ENCODE measurements around the gene HS3ST5.

The HS3ST5 gene

DNA sequence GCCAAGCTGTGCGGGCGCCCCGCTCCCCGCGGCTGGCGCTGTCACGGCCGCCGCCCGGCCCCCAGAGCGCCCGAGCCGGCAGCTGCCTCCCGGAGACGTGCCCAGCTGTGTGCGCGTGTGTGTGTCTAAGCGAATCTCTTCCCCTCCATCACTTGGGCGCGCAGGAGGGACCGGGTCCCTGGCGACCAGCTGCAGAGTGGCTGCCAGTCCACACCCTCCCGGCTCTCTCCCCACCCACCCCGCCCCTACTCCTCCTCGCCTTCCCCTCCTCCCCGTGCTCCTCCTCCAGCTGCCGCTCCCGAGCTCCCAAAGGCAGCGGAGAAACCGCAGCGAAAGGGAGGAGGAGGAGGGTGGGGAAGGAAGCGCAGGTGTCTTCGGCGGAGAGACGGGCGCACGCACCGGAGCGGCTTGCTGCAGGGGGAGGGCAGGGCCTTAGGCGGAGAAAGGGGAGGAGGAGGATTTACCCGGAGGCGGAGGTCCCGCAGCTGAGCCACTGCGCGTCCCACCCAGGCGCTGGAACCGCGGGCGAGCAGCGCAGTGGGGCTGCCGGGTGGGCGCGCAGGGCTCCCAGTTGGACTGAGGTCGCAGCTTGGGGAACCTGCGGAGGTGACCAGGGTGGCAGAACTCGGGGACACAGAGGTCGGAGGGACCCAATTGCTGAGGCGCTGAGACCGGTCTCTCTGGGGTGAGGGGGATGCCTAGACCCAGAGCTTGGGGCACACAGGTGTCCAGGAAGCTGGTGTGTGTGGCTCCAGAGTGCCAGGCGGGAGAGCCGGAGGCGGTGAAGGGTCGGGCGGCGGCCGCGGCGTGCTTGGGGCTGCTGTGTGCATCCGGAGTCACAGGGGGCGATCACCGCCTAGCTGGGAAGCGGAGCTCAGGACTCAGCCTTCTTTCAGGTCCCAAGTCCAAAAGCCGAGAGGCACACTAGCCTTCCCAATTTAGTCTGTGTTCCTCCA lies at the start of gene HS3ST5:
Gene HS3ST5 (minus strand): TSS at position 198 of the 956 bp plus-strand sequence. CDS start 280,178 bp downstream, outside the sequence.
- DNase-seq (ENCODE audit: low read depth), result no peak

- no peak for DNase-seq (ENCODE audit: low read depth)
Measured at GRCh38 chr6:114390176-114390575, 47.4 kb upstream of the HS3ST5 start.

DNA sequence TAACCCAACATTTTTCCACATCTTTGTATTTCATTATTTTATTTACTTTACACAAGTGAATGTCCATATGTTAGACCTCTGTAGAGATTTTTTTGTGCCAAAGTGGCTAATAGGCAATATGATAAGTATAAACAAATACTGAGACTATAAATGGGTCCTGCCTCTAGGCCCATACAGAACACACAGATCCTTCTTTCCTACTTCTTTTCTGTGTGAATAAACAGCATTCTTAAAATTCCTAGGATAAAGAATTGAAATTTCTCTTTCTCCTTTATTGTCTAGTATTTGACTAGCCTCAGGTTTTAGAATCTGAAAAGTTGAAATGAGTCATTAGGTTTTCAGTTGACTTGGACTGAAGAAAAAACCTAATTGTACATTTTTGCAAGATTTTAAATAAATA lies 46.3 kb upstream of the HS3ST5 start:
- no peak for DNase-seq (ENCODE audit: low read depth)

- no peak for DNase-seq (ENCODE audit: low read depth)
Measured at GRCh38 chr6:114382406-114382805, 39.6 kb upstream of the HS3ST5 start.

GRCh38 chr6:114377881-114378280 lies 35.1 kb upstream of the HS3ST5 start:
- no peak for DNase-seq (ENCODE audit: low read depth)

DNA sequence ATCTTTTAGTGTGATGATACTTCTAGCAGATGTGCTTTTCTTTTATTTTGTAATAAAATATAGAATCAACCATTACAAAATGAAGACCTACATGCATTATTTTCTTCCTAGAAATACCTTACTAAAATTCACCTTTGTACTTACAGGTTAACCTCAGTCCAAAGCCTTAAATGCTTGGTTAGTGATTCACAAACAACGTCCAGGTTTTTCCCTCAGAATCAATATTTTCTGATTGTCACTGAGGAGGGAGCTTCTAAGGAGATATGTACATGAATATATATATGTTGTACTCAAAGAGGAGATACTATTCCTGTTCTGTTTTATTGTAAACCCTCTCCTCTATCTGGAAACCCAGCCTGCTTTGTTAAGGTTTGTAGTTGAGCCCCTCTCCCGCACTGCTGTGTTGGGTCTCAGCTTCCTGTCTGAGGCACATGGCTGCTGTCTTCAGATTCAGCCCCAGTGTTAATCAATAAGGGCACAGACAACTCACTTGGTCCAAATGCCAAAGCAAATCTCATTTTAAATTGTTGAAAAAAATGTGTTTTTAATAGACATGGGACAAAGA lies 33.9 kb upstream of the HS3ST5 start:
- no peak for DNase-seq (ENCODE audit: low read depth)

DNA sequence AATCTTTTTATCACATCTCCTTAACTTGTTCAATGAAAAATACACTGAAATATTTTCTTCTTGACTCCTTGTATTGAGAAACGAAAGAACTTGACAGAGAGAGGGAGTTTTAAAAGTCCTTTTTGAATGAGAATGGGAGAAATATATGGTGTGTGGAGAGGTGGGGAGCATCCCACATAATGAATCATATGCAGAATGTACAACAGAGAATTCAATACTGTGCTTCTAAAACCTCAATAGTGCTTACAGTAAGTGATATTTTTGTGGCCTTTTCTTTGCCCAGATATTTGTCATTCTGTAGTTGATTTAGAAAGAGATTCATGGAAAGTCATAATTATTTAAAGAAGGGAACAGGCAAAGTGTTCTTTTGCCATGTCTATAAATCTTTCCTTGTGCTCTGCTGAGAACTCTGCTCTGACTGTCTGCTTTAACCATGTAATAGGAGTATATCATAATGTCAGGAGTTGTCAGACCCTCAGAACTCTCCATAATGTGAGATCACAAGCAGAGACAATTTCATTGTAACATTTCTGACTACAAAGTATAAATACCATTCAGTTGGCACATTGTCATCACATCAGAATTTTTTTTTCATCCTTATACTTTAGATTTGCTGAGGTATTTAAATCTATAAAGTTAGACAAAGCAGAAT lies 32.8 kb upstream of the HS3ST5 start:
- no peak for DNase-seq (ENCODE audit: low read depth)

GRCh38 chr6:114367315-114367961 lies 24.6 kb upstream of the HS3ST5 start:
- DNase-seq (ENCODE audit: low read depth), result no peak

GRCh38 chr6:114366899-114367298 lies 24.1 kb upstream of the HS3ST5 start:
- DNase-seq (ENCODE audit: low read depth), result no peak

DNA sequence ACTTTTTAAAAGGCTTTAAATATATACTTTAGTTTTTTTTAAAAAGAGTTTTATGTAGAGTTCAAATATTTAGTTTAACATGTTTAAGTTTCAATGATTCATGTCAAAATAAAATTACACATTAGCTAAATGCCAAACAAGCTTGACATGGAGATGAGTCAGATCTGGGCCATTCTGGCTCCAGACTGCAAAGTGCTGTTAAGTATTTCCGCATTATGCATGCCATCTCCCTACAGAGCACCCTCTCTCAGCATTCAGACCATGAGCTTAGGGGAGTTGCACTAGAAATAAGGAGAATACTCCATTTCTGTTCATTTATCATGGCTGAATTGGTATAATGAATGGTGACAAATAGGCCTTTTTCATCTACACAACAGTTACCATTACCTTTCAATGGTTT lies 21.5 kb upstream of the HS3ST5 start:
- DNase-seq (ENCODE audit: low read depth), result no peak

DNA sequence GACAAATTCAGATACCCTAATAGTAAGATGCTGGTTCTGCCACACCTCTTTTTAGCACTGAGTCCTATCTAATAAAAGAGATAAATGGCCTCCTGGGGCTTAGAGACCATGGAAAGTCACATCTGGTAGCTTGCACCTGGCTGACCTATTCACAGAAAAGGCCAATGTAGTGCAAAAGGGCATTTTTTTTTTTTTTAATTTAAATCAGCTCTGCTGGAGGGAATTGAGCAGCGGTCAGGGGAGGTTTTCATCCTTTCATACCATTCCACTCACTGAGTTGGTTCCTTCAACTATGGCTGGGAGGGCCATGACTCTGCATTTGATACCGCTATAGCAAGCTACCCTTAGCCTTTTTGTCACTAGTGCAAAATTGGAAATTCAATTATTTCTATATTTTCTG lies 20.1 kb upstream of the HS3ST5 start:
- no peak for DNase-seq (ENCODE audit: low read depth)

- DNase-seq (ENCODE audit: low read depth), result no peak
Measured at GRCh38 chr6:114362396-114362795, 19.6 kb upstream of the HS3ST5 start.

DNA sequence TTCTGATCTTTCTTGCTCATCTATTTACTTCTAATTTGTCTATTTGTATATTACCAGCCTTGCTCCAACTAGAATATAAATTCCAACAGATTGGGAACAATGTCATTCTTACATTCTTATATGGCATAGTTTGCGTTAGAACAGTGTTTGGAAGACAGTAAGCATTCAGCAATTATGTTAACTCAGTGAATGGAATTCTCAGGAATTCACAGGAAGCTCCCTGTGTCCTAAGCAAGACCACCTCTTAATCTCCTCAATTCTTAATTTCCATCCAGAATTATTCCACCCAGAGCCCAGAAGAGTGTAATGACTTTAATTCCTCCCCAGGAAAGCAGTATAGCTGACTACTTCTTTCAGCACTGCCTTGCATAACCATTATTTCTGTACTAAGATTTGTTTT lies 18.2 kb upstream of the HS3ST5 start:
- DNase-seq (ENCODE audit: low read depth), result no peak

DNA sequence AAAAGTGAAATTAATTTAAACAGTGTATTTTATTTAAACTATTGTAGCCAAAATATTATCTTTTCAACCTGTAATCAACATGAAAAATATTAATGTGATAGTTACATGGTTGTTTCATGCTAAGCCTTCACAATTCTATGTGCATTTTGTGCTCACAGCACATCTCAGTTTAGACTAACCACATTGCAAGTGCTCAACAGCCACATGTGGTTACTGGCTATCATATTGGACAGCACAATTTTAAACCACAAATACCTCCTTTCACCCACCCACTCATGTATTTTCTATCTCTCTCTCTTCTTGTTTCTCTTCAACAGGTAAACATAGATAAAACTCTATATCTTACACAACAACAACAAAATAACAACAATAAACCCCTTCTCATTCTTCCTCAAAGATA lies 12.5 kb upstream of the HS3ST5 start:
- DNase-seq (ENCODE audit: low read depth), result no peak

DNA sequence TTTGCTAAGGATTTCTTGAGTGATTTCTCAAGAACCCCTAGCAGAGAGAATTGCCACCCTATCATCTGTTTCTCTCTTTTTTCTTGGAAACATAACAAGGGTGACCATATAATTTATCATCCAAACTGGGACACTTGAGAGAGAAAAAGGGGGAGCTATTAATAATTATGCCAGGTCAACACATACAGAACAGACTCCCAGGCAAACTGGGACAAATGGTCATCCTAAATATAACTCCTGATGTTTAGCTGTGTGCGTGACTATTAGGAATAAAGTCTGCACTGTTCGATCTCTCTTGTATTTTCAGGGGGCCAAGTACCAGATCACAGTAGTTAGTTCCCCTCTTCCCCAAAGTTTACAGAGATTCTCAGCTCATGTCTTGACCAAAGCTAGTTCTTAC lies 11.7 kb upstream of the HS3ST5 start:
- DNase-seq (ENCODE audit: low read depth), result no peak

DNA sequence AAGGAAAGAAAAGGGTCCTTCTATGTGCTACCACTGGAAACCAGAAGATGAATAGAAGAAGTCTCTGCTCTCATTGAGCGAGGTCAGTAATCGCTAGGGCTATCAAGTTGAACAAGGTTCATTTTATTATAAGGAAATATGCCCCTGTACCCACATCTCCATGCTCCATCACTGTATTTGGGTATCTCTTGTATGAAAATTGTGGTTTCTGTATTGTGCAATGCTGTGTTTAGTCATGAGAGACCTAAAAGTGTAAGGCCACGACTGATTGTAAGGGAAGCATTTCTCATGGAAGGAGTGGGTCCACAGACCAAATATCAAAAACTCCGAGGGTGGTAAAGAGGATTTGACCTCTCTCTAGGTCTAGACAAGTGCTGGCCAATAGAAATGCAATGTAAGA lies 3.6 kb upstream of the HS3ST5 start:
- no peak for DNase-seq (ENCODE audit: low read depth)

DNA sequence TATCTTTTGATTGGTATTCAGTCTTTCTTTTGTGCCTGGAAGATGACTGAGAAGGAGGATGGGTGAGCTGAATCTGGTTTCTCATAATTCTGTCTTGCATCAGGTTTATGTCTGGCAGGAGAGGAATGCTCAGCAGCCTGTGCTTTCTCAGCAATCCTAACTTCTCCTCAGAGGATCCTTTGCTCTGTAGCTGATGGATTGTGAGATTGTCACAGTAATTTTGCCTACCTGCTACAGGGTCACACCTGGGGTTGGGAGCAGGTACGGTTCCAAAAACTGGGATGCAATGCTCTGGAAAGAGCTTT lies 2.1 kb upstream of the HS3ST5 start:
- DNase-seq (ENCODE audit: low read depth), result no peak

DNA sequence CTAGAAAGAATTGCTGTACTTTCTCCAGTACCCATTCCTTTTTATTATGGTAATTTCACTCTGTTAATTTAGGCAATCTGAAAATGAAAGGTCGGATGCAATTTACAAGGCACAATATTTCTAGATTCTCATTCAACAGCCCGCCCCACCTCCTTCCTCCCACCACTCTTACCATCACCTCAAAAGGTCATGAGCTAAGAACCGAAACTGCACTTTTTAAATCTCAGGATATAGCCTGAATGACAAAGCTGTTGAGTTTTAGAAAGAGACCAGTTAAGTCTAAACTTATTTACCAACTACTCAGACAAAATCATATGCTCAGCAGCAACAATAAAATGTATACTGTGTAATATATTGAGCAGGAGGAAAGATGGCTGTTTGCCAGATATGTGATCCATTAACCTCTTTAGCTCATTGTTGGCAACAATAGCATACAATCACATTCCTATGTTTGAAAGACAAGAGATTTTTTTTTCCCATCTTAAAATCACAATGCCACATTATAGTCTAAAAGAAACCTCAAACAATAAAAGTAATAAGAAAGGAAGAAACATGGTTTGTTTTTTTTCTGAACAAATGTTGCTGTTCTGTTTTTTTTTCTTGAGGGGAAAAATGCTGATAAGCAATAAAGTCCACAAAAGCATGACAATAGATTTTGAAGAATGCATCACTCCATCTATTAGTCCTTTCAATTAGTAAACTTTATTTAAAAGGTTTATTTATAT lies 1.6 kb upstream of the HS3ST5 start:
- no peak for DNase-seq (ENCODE audit: low read depth)

DNA sequence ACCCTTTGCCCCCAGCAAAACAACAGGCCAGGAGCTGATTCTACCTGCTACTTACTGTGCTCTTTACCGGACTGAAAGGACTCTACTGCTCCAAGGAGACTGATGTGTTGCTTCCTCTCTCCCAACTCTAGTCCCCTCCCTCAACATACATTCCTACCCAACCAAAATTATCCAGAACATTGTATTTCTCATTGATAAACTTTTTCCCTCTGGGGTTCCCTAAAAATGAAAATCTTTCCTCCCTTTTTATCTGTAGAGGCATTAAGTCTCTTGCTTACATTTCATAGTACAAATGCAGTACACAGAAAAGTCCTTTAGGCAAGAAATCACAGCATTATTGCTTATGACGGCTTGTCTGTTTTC lies 940 bp upstream of the HS3ST5 start:
- no peak for DNase-seq (ENCODE audit: low read depth)

GRCh38 chr6:114342086-114342825 lies 567 bp downstream of the HS3ST5 start:
- DNase-seq (ENCODE audit: low read depth), result no peak

DNA sequence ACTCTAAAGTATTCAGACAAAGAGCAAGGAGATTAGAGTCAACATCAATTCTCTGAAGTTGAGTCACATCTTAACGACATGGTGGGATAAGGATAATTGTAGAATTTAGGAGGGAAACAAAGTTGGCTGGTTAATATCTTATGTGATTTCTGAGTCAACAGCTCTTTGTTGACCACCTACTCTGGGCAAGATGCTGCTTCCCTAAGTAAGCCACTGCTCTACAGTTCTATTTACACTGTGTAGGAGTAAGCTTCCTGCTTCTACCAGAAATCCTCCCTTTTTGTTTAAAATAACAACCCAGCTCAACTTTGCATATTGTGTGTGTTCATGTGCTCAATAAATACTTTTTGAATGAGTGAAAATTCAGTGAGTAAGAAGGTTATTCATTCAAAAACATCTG lies 3.1 kb downstream of the HS3ST5 start:
- DNase-seq (ENCODE audit: low read depth), result no peak

GRCh38 chr6:114334237-114334636 lies 8.6 kb downstream of the HS3ST5 start:
- DNase-seq (ENCODE audit: low read depth), result no peak
